Measurements from ENCODE around the gene ACSBG1. TPM values are rescaled to one million over a fixed set of nuclear protein-coding genes. Genes with fewer than 3 reads are reported as not detected.
A peak's percentile ranks its signal among the peaks of the same experiment; 100 is the strongest.

The ACSBG1 gene
- total RNA-seq, 4 donors from 2014 or later = 75.9 to 131 (median 92.8) TPM

GRCh38 chr15:78201281-78202190 lies 32.8 kb downstream of the ACSBG1 start:
- H3K4me3 ChIP-seq (ENCODE audit: low read depth, poor library complexity, severe bottlenecking) = no peak overlapping the region
- intact Hi-C loops (cut with DNase I; ENCODE audit: low total_unique reads) = no loop called here
- TF ChIP-seq CTCF (IDR thresholded peaks at IDR 0.05) (no peak), POLR2A (IDR thresholded peaks at IDR 0.05) (no peak)
- 81 to 86% methylated on average over 10 of the region's 10 CpGs for WGBS, 2 donors
- DNase-seq (ENCODE audit: low spot score in 2 of 2) = peak; percentile 6 to 73

GRCh38 chr15:78200276-78200930 lies 34.0 kb downstream of the ACSBG1 start:
- DNase-seq (ENCODE audit: low spot score in 2 of 2) = peak; percentile 6 to 73
- TF ChIP-seq POLR2A (IDR thresholded peaks at IDR 0.05) = no peak
- no peak for TF ChIP-seq CTCF (IDR thresholded peaks at IDR 0.05)
- intact Hi-C loops (cut with DNase I; ENCODE audit: low total_unique reads) = no loop called here
- WGBS, 2 donors = 95 to 97% methylated on average over 10 of the region's 10 CpGs
- no peak overlapping the region for H3K4me3 ChIP-seq (ENCODE audit: low read depth, poor library complexity, severe bottlenecking)

- no peak overlapping the region for H3K4me3 ChIP-seq (ENCODE audit: low read depth, poor library complexity, severe bottlenecking)
- 67 to 72% methylated on average over 7 of the region's 7 CpGs for WGBS, 2 donors
- intact Hi-C loops (cut with DNase I; ENCODE audit: low total_unique reads) = loop anchor here (10.0 kb wide), 1 partner anchor 63 kb away; the partner anchor contains the start of gene CIB2
- peak in 1 of 2 donors; percentile 4 for DNase-seq (ENCODE audit: low spot score in 2 of 2)
- no peak for TF ChIP-seq CTCF (IDR thresholded peaks at IDR 0.05)
- TF ChIP-seq POLR2A (IDR thresholded peaks at IDR 0.05) = no peak
Measured at GRCh38 chr15:78197632-78198031, 36.7 kb downstream of the ACSBG1 start.

GRCh38 chr15:78195735-78196201 lies 38.6 kb downstream of the ACSBG1 start:
- WGBS, 2 donors = 26 to 27% methylated on average over 7 of the region's 7 CpGs
- H3K4me3 ChIP-seq (ENCODE audit: low read depth, poor library complexity, severe bottlenecking) = no peak overlapping the region
- DNase-seq (ENCODE audit: low spot score in 2 of 2) = peak in 1 of 2 donors; percentile 76
- intact Hi-C loops (cut with DNase I; ENCODE audit: low total_unique reads) = loop anchor here (10.0 kb wide), 1 partner anchor 61 kb away; the partner anchor contains the start of gene CIB2
- peak in 1 of 3 donors; percentile 34 for TF ChIP-seq CTCF (IDR thresholded peaks at IDR 0.05)
- TF ChIP-seq POLR2A (IDR thresholded peaks at IDR 0.05) = no peak

- intact Hi-C loops (cut with DNase I; ENCODE audit: low total_unique reads) = loop anchor here (10.0 kb wide), 1 partner anchor 60 kb away; the partner anchor contains the start of gene CIB2
- no peak overlapping the region for H3K4me3 ChIP-seq (ENCODE audit: low read depth, poor library complexity, severe bottlenecking)
- peak in 1 of 2 donors; percentile 80 for DNase-seq (ENCODE audit: low spot score in 2 of 2)
- 87 to 90% methylated on average over 10 to 15 of the region's 15 CpGs for WGBS, 2 donors
- TF ChIP-seq POLR2A (IDR thresholded peaks at IDR 0.05) (no peak), CTCF (IDR thresholded peaks at IDR 0.05) (no peak)
Measured at GRCh38 chr15:78194568-78194925, 39.8 kb downstream of the ACSBG1 start.
